IMR-90 (cell line): ENCODE results near the gene FAM131B. TPM values are rescaled to one million over a fixed set of nuclear protein-coding genes. Genes with fewer than 3 reads are reported as not detected.

ENCODE experiments used
- ATAC-seq: fragments of 200-7000 bp; cut with Tn5 transposase; 2 replicates; pipeline ENCODE4 v1.9.1; 2020; ENCODE audit warnings: low read depth, mild to moderate bottlenecking, moderate library complexity
- BruUV-seq: library from RNA; stranded (reverse); fragments of 400-500 nt; replicated peaks from 2 replicates; lab custom pipeline; 2021; lab: Mats Ljungman, UMichigan
- CTCF ChIA-PET: fragments of 300-600 bp; formaldehyde crosslinking; extraction: SDS; loops from one replicate; lab custom pipeline; 2021; ENCODE audit warnings: antibody characterized with exemption; lab: Yijun Ruan, JAX
- POLR2A ChIA-PET: fragments of 300-600 bp; sonication (Branson Sonifier 250); formaldehyde crosslinking; loops from one replicate; lab custom pipeline; 2022; ENCODE audit warnings: antibody characterized with exemption; ENCODE audit not compliant: unreplicated experiment; lab: Charles Lee
- DNase-seq: peaks from one replicate; pipeline ENCODE4 v3.0.0; 2013
- H2AFZ ChIP-seq: replicated peaks from 2 replicates; pipeline ENCODE3; 2013; ENCODE audit warnings: low read length, mild to moderate bottlenecking; ENCODE audit not compliant: poor library complexity
- H2AK5ac ChIP-seq: 2 replicates; pipeline ENCODE4 v1.6.1; 2013; ENCODE audit warnings: low read depth, low read length, inconsistent platforms
- H2AK9ac ChIP-seq: replicated peaks from 2 replicates; pipeline ENCODE3; 2013; ENCODE audit warnings: mild to moderate bottlenecking, low read depth, low read length, moderate library complexity; ENCODE audit not compliant: poor library complexity
- H2BK120ac ChIP-seq: 2 replicates; pipeline ENCODE4 v1.6.1; 2013; ENCODE audit warnings: low read depth, low read length, inconsistent platforms
- H2BK15ac ChIP-seq: 3 replicates; pipeline ENCODE4 v1.6.1; 2013; ENCODE audit warnings: low read depth, low read length, inconsistent platforms
- H2BK20ac ChIP-seq: 2 replicates; pipeline ENCODE4 v1.6.1; 2013; ENCODE audit warnings: low read depth, mild to moderate bottlenecking, inconsistent platforms, low read length, moderate library complexity
- H2BK5ac ChIP-seq: 2 replicates; pipeline ENCODE4 v1.6.1; 2013; ENCODE audit warnings: mild to moderate bottlenecking, low read depth, low read length, inconsistent platforms; ENCODE audit not compliant: poor library complexity, severe bottlenecking
- H3K14ac ChIP-seq: replicated peaks from 2 replicates; pipeline ENCODE4 v1.6.1; 2013; ENCODE audit warnings: low read depth, low read length, inconsistent platforms
- H3K18ac ChIP-seq: 2 replicates; pipeline ENCODE4 v1.6.1; 2013; ENCODE audit warnings: low read depth, low read length, control low read depth
- H3K23ac ChIP-seq: 2 replicates; pipeline ENCODE4 v1.6.1; 2013; ENCODE audit warnings: low read depth, low read length, inconsistent platforms
- H3K27ac ChIP-seq: 2 replicates; pipeline ENCODE4 v1.5.1; 2013; ENCODE audit warnings: mild to moderate bottlenecking, control low read depth, low read length; ENCODE audit not compliant: insufficient read depth
- H3K27me3 ChIP-seq: 2 replicates; pipeline ENCODE4 v1.6.1; 2013; ENCODE audit warnings: low read length; ENCODE audit not compliant: control insufficient read depth, insufficient read depth
- H3K36me3 ChIP-seq: 2 replicates; pipeline ENCODE4 v1.6.1; 2013; ENCODE audit warnings: low read length, mixed read lengths; ENCODE audit not compliant: control insufficient read depth, insufficient read depth
- H3K4ac ChIP-seq: 2 replicates; pipeline ENCODE4 v1.6.1; 2013; ENCODE audit warnings: low read depth, low read length, inconsistent platforms
- H3K4me1 ChIP-seq: 2 replicates; pipeline ENCODE4 v1.6.1; 2013; ENCODE audit warnings: low read length, mixed read lengths; ENCODE audit not compliant: control insufficient read depth, insufficient read depth
- H3K4me2 ChIP-seq: 2 replicates; pipeline ENCODE4 v1.6.1; 2013; ENCODE audit warnings: low read depth, mild to moderate bottlenecking, control low read depth, low read length, moderate library complexity
- H3K4me3 ChIP-seq: 2 replicates; pipeline ENCODE4 v1.5.1; 2013; ENCODE audit warnings: low read depth, mild to moderate bottlenecking, control low read depth, low read length, moderate library complexity; ENCODE audit not compliant: insufficient read depth
- H3K56ac ChIP-seq: 2 replicates; pipeline ENCODE4 v1.6.1; 2013; ENCODE audit warnings: low read length, inconsistent platforms; ENCODE audit not compliant: insufficient read depth; ENCODE audit errors: extremely low read depth
- H3K79me1 ChIP-seq, 2 experiments: 2 replicates each; pipeline ENCODE4 v1.6.1; 2013; ENCODE audit warnings: low read length in 2 of 2, inconsistent platforms in 1 of 2, low read depth in 1 of 2
- H3K9ac ChIP-seq: 2 replicates; pipeline ENCODE4 v1.6.1; 2013; ENCODE audit warnings: low read depth, low read length, control low read depth
- H3K9me1 ChIP-seq: 2 replicates; pipeline ENCODE4 v1.6.1; 2013; ENCODE audit warnings: low read length, inconsistent platforms; ENCODE audit not compliant: insufficient read depth
- H3K9me3 ChIP-seq: 2 replicates; pipeline ENCODE4 v1.6.1; 2013; ENCODE audit warnings: low read length; ENCODE audit not compliant: control insufficient read depth, insufficient read depth
- H4K20me1 ChIP-seq: 2 replicates; pipeline ENCODE4 v1.6.1; 2013; ENCODE audit warnings: low read length, inconsistent platforms; ENCODE audit not compliant: insufficient read depth
- H4K5ac ChIP-seq: 2 replicates; pipeline ENCODE4 v1.6.1; 2013; ENCODE audit warnings: mild to moderate bottlenecking, low read depth, low read length, control low read depth
- H4K8ac ChIP-seq, 2 experiments: 2 replicates each; pipeline ENCODE4 v1.6.1; 2013; ENCODE audit warnings: low read depth in 2 of 2, low read length in 2 of 2, control low read depth in 1 of 2, inconsistent platforms in 1 of 2
- H4K91ac ChIP-seq: 2 replicates; pipeline ENCODE4 v1.6.1; 2013; ENCODE audit warnings: low read depth, low read length, inconsistent platforms; ENCODE audit not compliant: insufficient read depth
- BHLHE40 ChIP-seq: fragments of 150-350 bp; IDR thresholded peaks from 2 replicates; pipeline ENCODE4 v1.6.1; 2016; ENCODE audit warnings: mild to moderate bottlenecking, low read depth, low read length
- CEBPB ChIP-seq: IDR thresholded peaks from 2 replicates; pipeline ENCODE4 v1.6.1; 2012; ENCODE audit warnings: low read depth, low read length, improper control_type of control experiment
- CHD1 ChIP-seq: IDR thresholded peaks from 2 replicates; pipeline ENCODE4 v1.6.1; 2012; ENCODE audit warnings: low read depth, low read length, improper control_type of control experiment
- CTCF ChIP-seq: conservative IDR thresholded peaks from 2 replicates; pipeline ENCODE4 v1.5.1; 2012; ENCODE audit warnings: mild to moderate bottlenecking, low read depth, low read length, improper control_type of control experiment
- ELK1 ChIP-seq: fragments of 150-350 bp; IDR thresholded peaks from 2 replicates; pipeline ENCODE4 v1.6.1; 2016; ENCODE audit warnings: low read depth, mild to moderate bottlenecking, low read length, moderate library complexity, borderline replicate concordance
- FOS ChIP-seq: fragments of 150-350 bp; IDR thresholded peaks from 2 replicates; pipeline ENCODE4 v1.6.1; 2016; ENCODE audit warnings: low read depth, low read length
- MAFK ChIP-seq: IDR thresholded peaks from 2 replicates; pipeline ENCODE4 v1.6.1; 2012; ENCODE audit warnings: low read depth, low read length, improper control_type of control experiment
- MAZ ChIP-seq: IDR thresholded peaks from 2 replicates; pipeline ENCODE4 v1.6.1; 2012; ENCODE audit warnings: low read depth, mild to moderate bottlenecking, low read length, improper control_type of control experiment, moderate library complexity, borderline replicate concordance
- MXI1 ChIP-seq: IDR thresholded peaks from 2 replicates; pipeline ENCODE4 v1.6.1; 2012; ENCODE audit warnings: low read depth, mild to moderate bottlenecking, low read length, moderate library complexity, borderline replicate concordance
- NFE2L2 ChIP-seq: fragments of 150-350 bp; IDR thresholded peaks from 2 replicates; pipeline ENCODE4 v1.6.1; 2016; ENCODE audit warnings: low read depth, mild to moderate bottlenecking, low read length
- POLR2A ChIP-seq: IDR thresholded peaks from 2 replicates; pipeline ENCODE4 v1.6.1; 2012; ENCODE audit warnings: mild to moderate bottlenecking, low read depth, low read length
- RAD21 ChIP-seq: IDR thresholded peaks from 2 replicates; pipeline ENCODE4 v1.6.1; 2012; ENCODE audit warnings: low read length, improper control_type of control experiment
- RCOR1 ChIP-seq: IDR thresholded peaks from 2 replicates; pipeline ENCODE4 v1.6.1; 2012; ENCODE audit warnings: mild to moderate bottlenecking, low read length, improper control_type of control experiment; ENCODE audit not compliant: insufficient replicate concordance
- RFX5 ChIP-seq: IDR thresholded peaks from 2 replicates; pipeline ENCODE4 v1.8.0; 2012; ENCODE audit warnings: low read depth, mild to moderate bottlenecking, low read length, moderate library complexity
- SMC3 ChIP-seq: fragments of 150-350 bp; IDR thresholded peaks from 2 replicates; pipeline ENCODE4 v1.6.1; 2016; ENCODE audit warnings: low read depth, mild to moderate bottlenecking, antibody characterized with exemption, low read length, moderate library complexity
- USF2 ChIP-seq: fragments of 150-350 bp; IDR thresholded peaks from 2 replicates; pipeline ENCODE4 v1.6.1; 2017; ENCODE audit warnings: mild to moderate bottlenecking, antibody characterized with exemption, low read length, low read depth
- WGBS, 2 experiments: methylation state at CpG; one replicate each; pipeline versions ENCODE4 v1.1.5 to v1.1.7; 2013; ENCODE audit warnings: missing lambda C conversion rate in 2 of 2; ENCODE audit not compliant: insufficient read length in 1 of 2; ENCODE audit errors: extremely low coverage in 2 of 2; 5-methylcytosine and 5-hydroxymethylcytosine counted together
- dilution Hi-C: fragments of 300-500 bp; cut with HindIII; formaldehyde crosslinking; loops from one replicate; pipeline ENCODE4 v1.14.3; 2018; ENCODE audit warnings: low sequenced_read_pairs; ENCODE audit not compliant: unreplicated experiment
- in situ Hi-C: fragments of 300-500 bp; cut with MboI; formaldehyde crosslinking; loops from 3 replicates; pipeline ENCODE4 v1.14.3; 2019; ENCODE audit warnings: low sequenced_read_pairs, inconsistent platforms, mixed read lengths
- intact Hi-C: fragments of 100-400 bp; cut with micrococcal nuclease; formaldehyde crosslinking; loops from 2 replicates; pipeline ENCODE4 v1.10.0; 2022
- polyA plus RNA-seq, 3 experiments: library from polyadenylated mRNA; depleted of rRNA; stranded (reverse); fragments of >200 nt; gene quantifications; 2 replicates each; pipeline ENCODE4 v1.2.3, GENCODE V29; 2012; ENCODE audit warnings: low replicate concordance in 1 of 3
- total RNA-seq: library from RNA; depleted of rRNA; stranded (reverse); fragments of >200 nt; gene quantifications from 2 replicates; pipeline ENCODE4 v1.2.3, GENCODE V29; 2012

FAM131B gene
- total and polyA plus RNA-seq, 2 of the 4 experiments (the other 2 are of a cell fraction): 3.4 to 4.3 TPM

- Histone ChIP-seq H3K27me3 (peaks cover 10% of the 10 kb centered on the region), H3K79me1 (no peaks in the 10 kb centered on the region; a peak in 1 of 4 replicates), H3K14ac (no peak overlapping the region), H2BK5ac (no peak overlapping the region), H4K91ac (no peak overlapping the region), H4K8ac (no peak overlapping the region), H3K9ac (no peak overlapping the region), H3K27ac (no peak overlapping the region), H3K23ac (no peak overlapping the region), H2AK9ac (no peak overlapping the region), H3K4me3 (no peak overlapping the region), H2AK5ac (no peak overlapping the region), H3K4ac (no peak overlapping the region), H3K4me1 (peaks cover 3% of the 10 kb centered on the region; the same call in 1 of the 2 replicates), H4K5ac (no peak overlapping the region), H4K20me1 (peaks cover under 1% of the 10 kb centered on the region; the same call in 1 of the 2 replicates), H3K36me3 (no peaks in the 10 kb centered on the region), H2BK20ac (no peak overlapping the region), H3K18ac (no peak overlapping the region), H3K9me1 (peaks cover 7% of the 10 kb centered on the region; the same call in 1 of the 2 replicates), H2BK120ac (no peak overlapping the region), H3K4me2 (no peak overlapping the region), H3K9me3 (no peaks in the 10 kb centered on the region), H2AFZ (no peak overlapping the region), H3K56ac (no peak overlapping the region), H2BK15ac (no peak overlapping the region)
- dilution Hi-C loops: no loop called here
- ChIA-PET CTCF (no interaction called here), POLR2A (no interaction called here)
- DNase-seq: no peak
- in situ Hi-C loops: no loop called here
- TF ChIP-seq RCOR1 (no peak), POLR2A (no peak), BHLHE40 (no peak), FOS (no peak), CEBPB (no peak), MAZ (no peak), ELK1 (no peak), SMC3 (no peak), MAFK (no peak), CHD1 (no peak), USF2 (no peak), RAD21 (no peak), NFE2L2 (no peak), CTCF (no peak), RFX5 (no peak), MXI1 (no peak)
- intact Hi-C loops: no loop called here
- ATAC-seq: no peak
- WGBS, 2 experiments: 96% methylated on average over 5 of the region's 8 CpGs; no CpG with 5 or more reads in 1 of the 2 experiments
- no TSS peak for BruUV-seq
These were observed 36.6 kb upstream of the FAM131B start for GRCh38 chr7:143399151-143399550.
